Measurements from ENCODE around the gene SNRPD1.
"Not testable (repeated sequence)": the region's sequence is repeated elsewhere in the genome, so short reads cannot be mapped to it uniquely, and the experiment has no call there.

The SNRPD1 gene

GRCh38 chr18:21612125-21613039 lies at the start of gene SNRPD1:
Gene SNRPD1 (plus strand): TSS chr18:21612314. CDS start chr18:21612430, 116 bp downstream.
- DNase-seq = peak; percentile 93

- DNase-seq = no peak
These were observed 40.3 kb upstream of the SNRPD1 start for GRCh38 chr18:21571772-21572171.

- DNase-seq = no peak
These were observed 36.5 kb upstream of the SNRPD1 start for GRCh38 chr18:21575656-21576055.

- DNase-seq = no peak
These were observed 27.7 kb upstream of the SNRPD1 start for GRCh38 chr18:21584391-21584790.

- DNase-seq = not testable (repeated sequence)
These were observed 19.8 kb upstream of the SNRPD1 start for GRCh38 chr18:21592361-21592760.

GRCh38 chr18:21593540-21594257 lies 18.4 kb upstream of the SNRPD1 start:
- DNase-seq = no peak

- DNase-seq = no peak
These were observed 14.5 kb upstream of the SNRPD1 start for GRCh38 chr18:21597620-21598019.

- no peak for DNase-seq
These were observed 13.2 kb upstream of the SNRPD1 start for GRCh38 chr18:21598726-21599584.

GRCh38 chr18:21599585-21600525 lies 12.3 kb upstream of the SNRPD1 start:
- DNase-seq = no peak

GRCh38 chr18:21600526-21601410 lies 11.3 kb upstream of the SNRPD1 start, which contains the start of gene ESCO1:
Gene ESCO1 (minus strand): TSS chr18:21600704. CDS start chr18:21574843, 25,861 bp downstream.
- peak; percentile 92 for DNase-seq

GRCh38 chr18:21602299-21602587 lies 9.9 kb upstream of the SNRPD1 start:
- no peak for DNase-seq

- DNase-seq = no peak
These were observed 7.4 kb upstream of the SNRPD1 start for GRCh38 chr18:21604671-21605070.

GRCh38 chr18:21605213-21605612 lies 6.9 kb upstream of the SNRPD1 start:
- no peak for DNase-seq

- not testable (repeated sequence) for DNase-seq
These were observed 551 bp upstream of the SNRPD1 start for GRCh38 chr18:21611401-21612124.

GRCh38 chr18:21621640-21622039 lies 9.5 kb downstream of the SNRPD1 start:
- DNase-seq = not testable (repeated sequence)

GRCh38 chr18:21629089-21629832 lies 17.1 kb downstream of the SNRPD1 start:
- DNase-seq = no peak

GRCh38 chr18:21632393-21632792 lies 20.3 kb downstream of the SNRPD1 start:
- DNase-seq = no peak

GRCh38 chr18:21634588-21635199 lies 22.6 kb downstream of the SNRPD1 start:
- DNase-seq = no peak

- no peak for DNase-seq
These were observed 24.7 kb downstream of the SNRPD1 start for GRCh38 chr18:21636769-21637168.
